Tibial artery (tissue), 4 donors: Measurements from ENCODE around the gene MMP20.
"Not testable (repeated sequence)": the region's sequence is repeated elsewhere in the genome, so short reads cannot be mapped to it uniquely, and the experiment has no call there.

Experiments
- DNase-seq, 2 donors: peaks; one replicate each; pipeline ENCODE4 v3.0.0-alpha.2; 2019
- H3K27ac ChIP-seq, 2 donors: fragments of 200-600 bp; sonication (generic) in 1 of 2; 1 replicate in 1 of 2; 2 replicates in 1 of 2; pipeline ENCODE4 v1.5.1; 2018 to 2019; ENCODE audit warnings: mild to moderate bottlenecking in 1 of 2
- H3K27me3 ChIP-seq, 2 donors: fragments of 200-600 bp; sonication (generic) in 1 of 2; one replicate each; pipeline versions ENCODE4 v1.5.1 to v1.6.0; 2016 to 2019
- H3K36me3 ChIP-seq, 3 donors: fragments of 200-600 bp; sonication (generic) in 2 of 3; one replicate each; pipeline ENCODE4 v1.5.1; 2016 to 2019; ENCODE audit warnings: mild to moderate bottlenecking in 2 of 3
- H3K4me1 ChIP-seq, 4 donors: fragments of 200-600 bp; sonication (generic) in 2 of 4; 1 replicate in 3 of 4; 2 replicates in 1 of 4; pipeline ENCODE4 v1.5.1; 2016 to 2019
- H3K4me3 ChIP-seq, 2 donors: fragments of 200-600 bp; sonication (generic) in 1 of 2; 1 replicate in 1 of 2; 2 replicates in 1 of 2; pipeline ENCODE4 v1.5.1; 2018 to 2019; ENCODE audit warnings: mild to moderate bottlenecking in 2 of 2
- H3K9me3 ChIP-seq, 3 donors: fragments of 200-600 bp; sonication (generic) in 1 of 3; one replicate each; pipeline ENCODE4 v1.5.1; 2016 to 2019
- CTCF ChIP-seq, 2 experiments: fragments of 200-600 bp in 1 of 2; fragments of 450-650 bp in 1 of 2; IDR thresholded peaks; one replicate each; pipeline ENCODE4 v1.5.1; 2017 to 2019; ENCODE audit warnings: antibody characterized with exemption in 2 of 2, mild to moderate bottlenecking in 1 of 2, moderate library complexity in 1 of 2
- intact Hi-C: fragments of 100-400 bp; cut with DNase I; formaldehyde crosslinking; loops from one replicate; pipeline ENCODE4 v1.15.0; 2023; ENCODE audit warnings: low total_unique reads

MMP20 gene

GRCh38 chr11:102630598-102631448, 5.7 kb upstream of the MMP20 start:
- Histone ChIP-seq H3K4me1 (no peaks in the 10 kb centered on the region), H3K27me3 (no peaks in the 10 kb centered on the region), H3K9me3 (no peaks in the 10 kb centered on the region), H3K4me3 (no peak overlapping the region), H3K27ac (no peak overlapping the region), H3K36me3 (no peaks in the 10 kb centered on the region)
- no peak for TF ChIP-seq CTCF (IDR thresholded peaks at IDR 0.05)
- intact Hi-C loops, result no loop called here
- DNase-seq, result no peak

GRCh38 chr11:102629908-102630307, 4.8 kb upstream of the MMP20 start:
- H3K27me3 ChIP-seq, H3K9me3 ChIP-seq, DNase-seq, H3K27ac ChIP-seq, intact Hi-C loops, H3K36me3 ChIP-seq, H3K4me3 ChIP-seq, H3K4me1 ChIP-seq: not testable (repeated sequence)

- no peaks in the 10 kb centered on the region for H3K36me3 ChIP-seq
- no peak for DNase-seq
- H3K27me3 ChIP-seq, result no peaks in the 10 kb centered on the region
- TF ChIP-seq CTCF (IDR thresholded peaks at IDR 0.05), result no peak
- intact Hi-C loops, result no loop called here
- no peak overlapping the region for H3K4me3 ChIP-seq
- H3K4me1 ChIP-seq, result no peaks in the 10 kb centered on the region
- H3K27ac ChIP-seq, result no peak overlapping the region
- H3K9me3 ChIP-seq, result no peaks in the 10 kb centered on the region
Measured at GRCh38 chr11:102626676-102627075, 1.5 kb upstream of the MMP20 start.

- no peak overlapping the region for H3K4me3 ChIP-seq
- H3K9me3 ChIP-seq, result no peaks in the 10 kb centered on the region
- intact Hi-C loops, result no loop called here
- no peak for DNase-seq
- no peak for TF ChIP-seq CTCF (IDR thresholded peaks at IDR 0.05)
- H3K27ac ChIP-seq, result no peak overlapping the region
- no peaks in the 10 kb centered on the region for H3K27me3 ChIP-seq
- H3K4me1 ChIP-seq, result peaks cover 0 to 12% (median 2%) of the 10 kb centered on the region in 4 donors
- H3K36me3 ChIP-seq, result no peaks in the 10 kb centered on the region
Measured at GRCh38 chr11:102623998-102624397, 1.1 kb downstream of the MMP20 start.

GRCh38 chr11:102623128-102623527, 2.0 kb downstream of the MMP20 start:
- Histone ChIP-seq H3K4me1 (peaks cover 0 to 12% (median 2%) of the 10 kb centered on the region in 4 donors), H3K9me3 (no peaks in the 10 kb centered on the region), H3K4me3 (no peak overlapping the region), H3K27ac (no peak overlapping the region), H3K27me3 (no peaks in the 10 kb centered on the region), H3K36me3 (no peaks in the 10 kb centered on the region)
- DNase-seq, result no peak
- TF ChIP-seq CTCF (IDR thresholded peaks at IDR 0.05), result no peak
- intact Hi-C loops, result no loop called here

- H3K36me3 ChIP-seq, result no peaks in the 10 kb centered on the region
- H3K27me3 ChIP-seq, result no peaks in the 10 kb centered on the region
- no peak for DNase-seq
- intact Hi-C loops, result no loop called here
- no peak overlapping the region for H3K4me3 ChIP-seq
- TF ChIP-seq CTCF (IDR thresholded peaks at IDR 0.05), result no peak
- no peaks in the 10 kb centered on the region for H3K9me3 ChIP-seq
- H3K27ac ChIP-seq, result no peak overlapping the region
- peaks cover 0 to 12% (median 2%) of the 10 kb centered on the region in 4 donors for H3K4me1 ChIP-seq
Measured at GRCh38 chr11:102622258-102622657, 2.9 kb downstream of the MMP20 start.
